NCI-H82 treated with DMSO at 0.1 percent for 48 hours (cell line): Measurements from ENCODE around the gene MDH2.
"Not testable (repeated sequence)": the region's sequence is repeated elsewhere in the genome, so short reads cannot be mapped to it uniquely, and the experiment has no call there.

Experiments
- DNase-seq: peaks from one replicate; lab custom pipeline; 2025; ENCODE audit not compliant: unreplicated experiment; lab: John Stamatoyannopoulos, UW

The MDH2 gene

DNA sequence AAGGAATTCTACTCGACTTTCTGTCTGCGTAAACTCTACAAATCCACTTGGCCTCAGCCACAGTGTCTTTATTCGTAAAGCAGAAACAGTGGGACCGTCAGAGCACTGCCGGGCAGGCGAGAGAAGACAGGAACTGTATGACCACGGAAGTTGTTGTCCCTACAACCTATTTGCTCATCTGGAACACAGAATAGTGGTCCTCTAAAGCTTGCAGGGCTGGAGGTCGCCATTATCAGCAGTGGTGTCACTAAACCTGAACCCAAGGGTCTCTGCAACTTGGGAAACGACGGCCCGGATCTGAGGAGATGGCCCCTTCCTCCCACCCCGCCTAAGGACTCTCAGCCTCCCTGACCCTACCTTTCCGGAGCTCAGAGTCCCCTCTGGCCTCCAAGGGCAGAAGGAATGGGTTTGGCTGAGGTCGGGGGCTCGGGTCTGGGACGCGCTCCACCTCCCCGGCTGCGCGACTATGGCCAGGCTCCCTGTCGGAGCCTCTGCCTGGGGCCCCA is 548 bp upstream of the MDH2 start:
- DNase-seq = no peak

DNA sequence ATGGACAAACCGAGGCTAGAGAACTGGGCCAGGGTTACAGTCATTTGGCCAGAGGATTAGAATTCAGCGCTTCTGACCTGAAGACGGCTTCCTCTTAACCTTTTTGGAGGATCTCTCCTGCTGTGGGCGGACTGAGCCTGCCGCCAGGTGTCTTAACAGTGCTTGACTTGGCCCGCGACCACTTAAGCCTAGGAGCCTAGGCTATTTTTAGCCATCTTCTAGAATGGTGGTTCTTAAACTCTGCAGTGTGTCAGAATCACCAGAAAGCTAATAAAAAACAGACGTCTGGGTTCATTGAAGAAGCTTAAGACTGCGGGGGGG is 722 bp downstream of the MDH2 start:
- DNase-seq = no peak

DNA sequence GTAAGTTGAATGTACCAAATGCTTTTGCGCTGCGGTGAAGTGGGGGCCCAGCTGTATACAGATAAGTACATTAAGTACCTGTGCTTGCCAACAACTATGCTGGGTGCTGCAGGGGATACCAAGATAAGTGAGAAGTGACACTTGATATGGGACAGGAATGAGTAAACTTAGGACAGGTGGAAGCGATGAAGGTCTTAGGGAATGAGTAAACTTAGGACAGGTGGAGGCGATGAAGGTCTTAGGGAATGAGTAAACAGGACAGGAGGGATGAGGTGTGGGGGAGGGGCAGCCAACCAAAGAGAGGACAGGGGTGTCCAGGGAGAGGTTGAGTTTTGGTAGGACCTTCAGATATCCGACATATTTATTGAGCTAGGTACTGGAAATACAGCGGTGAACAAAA is 1.4 kb downstream of the MDH2 start:
- DNase-seq = no peak

DNA sequence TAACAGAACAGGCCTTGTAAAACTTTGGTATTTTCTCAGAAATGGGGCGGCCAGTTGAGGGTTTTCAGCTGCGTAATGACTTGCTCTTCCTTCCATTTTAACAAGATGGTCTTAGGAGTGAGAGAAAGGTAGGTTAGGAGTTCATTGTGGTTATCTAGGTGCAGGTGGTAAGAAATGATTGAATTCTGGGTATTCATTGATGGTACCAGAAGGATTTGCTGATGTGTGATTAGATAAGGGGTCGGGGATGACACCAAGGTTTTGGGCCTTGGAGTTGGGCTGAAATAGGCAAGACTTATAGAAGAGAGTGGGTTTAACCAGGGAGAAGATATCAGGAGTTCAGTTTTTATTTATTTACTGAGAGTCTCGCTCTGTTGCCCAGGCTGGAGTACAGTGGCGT is 2.6 kb downstream of the MDH2 start:
- no peak for DNase-seq

DNA sequence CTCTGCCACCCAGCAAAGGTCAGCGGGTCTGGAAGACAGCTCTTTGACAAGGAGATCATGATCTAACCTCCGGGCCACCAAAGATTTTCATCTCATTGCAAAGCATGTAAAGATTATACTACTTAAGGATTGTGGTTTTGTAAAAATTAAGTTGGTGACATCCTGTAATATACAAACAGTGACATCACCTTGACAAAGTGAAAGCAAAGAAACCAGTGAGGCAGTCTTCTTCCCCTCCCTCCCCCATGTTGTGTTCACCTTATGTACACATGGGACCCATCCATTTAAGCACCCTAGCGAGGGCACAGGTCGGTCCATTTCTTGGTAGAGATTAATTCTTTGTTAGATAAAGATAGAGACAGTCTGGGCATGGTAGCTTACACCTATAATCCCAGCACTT is 3.9 kb downstream of the MDH2 start:
- no peak for DNase-seq

DNA sequence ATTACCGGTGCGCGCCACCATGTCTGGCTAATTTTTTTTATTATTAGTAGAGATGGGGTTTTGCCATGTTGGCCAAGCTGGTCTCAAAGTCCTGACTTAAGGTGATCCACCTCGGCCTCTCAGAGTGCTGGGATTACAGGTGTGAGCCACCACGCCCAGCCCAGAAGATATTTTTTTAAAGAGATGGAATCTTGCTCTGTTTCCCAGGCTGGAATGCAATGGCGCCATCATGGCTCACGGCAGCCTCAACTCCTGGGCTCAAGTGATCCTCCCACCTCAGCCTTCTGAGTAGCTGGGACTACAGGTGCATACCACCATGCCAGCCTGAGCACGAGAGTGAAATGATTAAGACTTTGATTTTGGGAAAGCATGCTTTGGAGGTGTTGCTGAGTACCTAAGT is 4.8 kb downstream of the MDH2 start:
- not testable (repeated sequence) for DNase-seq

DNA sequence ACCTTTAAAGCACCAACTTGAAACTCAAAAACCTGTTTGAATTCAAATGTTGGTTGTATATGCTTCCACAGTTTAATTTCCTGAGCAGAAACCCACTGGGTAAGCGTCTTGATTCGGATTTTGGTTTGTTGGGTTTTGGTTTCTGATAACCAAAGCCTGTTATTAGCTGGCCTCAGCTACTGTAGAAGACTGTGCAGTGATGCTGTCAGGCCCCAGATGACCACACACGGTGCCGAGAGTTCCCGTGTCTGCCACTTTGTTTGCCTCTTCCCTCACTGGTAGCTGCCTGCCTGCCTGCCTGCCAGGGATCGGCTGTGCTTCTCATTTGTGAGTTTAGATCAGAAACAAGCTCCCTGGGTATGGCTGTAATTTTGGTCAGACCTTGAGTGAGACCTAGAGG is 5.6 kb downstream of the MDH2 start:
- DNase-seq = no peak

DNA sequence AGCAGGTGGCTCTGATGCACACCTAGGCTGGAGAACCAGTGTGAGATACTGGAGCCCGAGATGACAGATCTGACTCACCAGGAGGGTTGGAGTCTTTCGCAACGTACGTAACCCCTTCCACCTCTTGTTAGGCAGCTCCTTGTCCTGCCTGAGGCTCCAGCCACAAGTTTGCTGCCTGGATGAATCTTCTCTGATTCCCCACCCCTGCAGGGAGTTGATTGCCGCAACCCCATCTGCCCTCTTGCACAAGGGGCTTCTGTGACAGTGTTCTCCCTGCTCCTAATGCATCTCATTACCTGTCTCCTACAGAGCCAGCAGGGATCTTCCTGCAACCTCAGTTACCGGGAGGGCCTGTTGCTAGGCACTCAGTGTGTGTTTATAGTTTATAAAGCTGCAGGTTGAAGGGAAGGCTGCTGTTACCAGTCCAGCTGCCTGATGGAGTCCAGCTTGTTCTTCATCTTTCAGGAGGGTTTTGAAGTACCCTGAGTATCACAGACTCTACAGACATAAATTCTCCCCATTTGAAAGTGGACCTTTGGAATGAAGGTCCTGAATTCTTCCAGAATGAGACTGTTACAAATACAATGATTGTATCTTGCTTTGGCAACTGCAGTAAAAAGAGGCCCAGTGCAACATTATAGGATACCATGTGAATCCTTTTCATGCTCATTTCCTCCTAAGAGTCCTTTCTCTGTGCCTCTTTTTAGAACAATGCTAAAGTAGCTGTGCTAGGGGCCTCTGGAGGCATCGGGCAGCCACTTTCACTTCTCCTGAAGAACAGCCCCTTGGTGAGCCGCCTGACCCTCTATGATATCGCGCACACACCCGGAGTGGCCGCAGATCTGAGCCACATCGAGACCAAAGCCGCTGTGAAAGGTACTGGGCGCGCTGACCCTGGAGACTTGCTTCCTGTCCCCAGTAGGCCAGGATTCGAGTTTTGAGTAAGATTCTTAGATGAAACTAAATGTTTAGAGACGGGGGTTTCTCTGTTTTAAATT is 6.5 kb downstream of the MDH2 start:
- no peak for DNase-seq

DNA sequence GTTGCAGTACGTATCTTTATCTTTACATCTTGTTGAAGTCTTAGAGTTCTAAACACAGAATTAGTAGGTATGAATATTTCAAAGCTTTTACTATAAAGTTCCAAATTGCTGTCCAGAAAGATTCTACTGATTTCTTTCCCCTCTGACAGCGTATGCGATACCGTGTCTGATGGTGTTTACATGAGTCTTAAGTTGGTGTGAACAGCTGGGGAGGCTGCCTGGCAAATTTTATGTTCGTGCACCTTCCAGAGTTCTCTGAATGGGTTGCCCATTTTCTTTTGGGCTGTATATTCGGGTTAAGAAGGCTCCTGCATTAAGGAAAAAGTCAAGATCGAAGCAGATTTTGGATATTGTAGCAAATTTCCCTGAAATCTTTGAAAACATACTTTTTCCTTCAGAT is 8.3 kb downstream of the MDH2 start:
- DNase-seq = no peak

DNA sequence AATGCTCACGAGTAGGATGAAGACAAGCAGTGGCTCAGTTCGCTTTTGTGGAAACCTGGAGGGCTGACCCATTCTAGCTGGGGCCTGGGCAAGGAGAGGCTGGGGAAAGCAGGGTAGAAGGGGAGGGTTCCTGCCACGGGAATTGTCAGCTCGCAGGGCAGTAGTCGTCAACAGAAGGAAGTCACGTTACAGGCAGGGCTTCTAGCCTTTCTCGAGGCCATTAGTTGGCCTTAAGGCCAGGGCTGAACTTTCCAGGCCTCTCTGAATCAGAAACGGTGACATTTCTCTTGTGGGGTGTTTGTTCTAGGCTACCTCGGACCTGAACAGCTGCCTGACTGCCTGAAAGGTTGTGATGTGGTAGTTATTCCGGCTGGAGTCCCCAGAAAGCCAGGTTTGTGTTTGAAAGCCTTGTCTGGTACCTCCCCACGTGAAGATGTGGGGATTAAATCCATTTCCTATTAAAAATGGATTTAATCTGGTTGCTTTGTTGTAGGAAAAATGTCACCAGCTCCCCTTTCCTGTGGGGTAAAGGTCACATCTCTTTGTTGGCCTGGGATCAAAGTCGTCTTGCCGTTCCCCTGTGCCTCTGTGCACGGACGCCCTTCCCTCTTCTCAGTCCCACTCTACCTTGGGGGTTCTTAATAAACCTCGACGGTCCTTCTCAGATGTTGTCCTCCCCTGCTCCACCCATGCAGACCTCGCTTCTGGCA is 9.4 kb downstream of the MDH2 start:
- DNase-seq = no peak

DNA sequence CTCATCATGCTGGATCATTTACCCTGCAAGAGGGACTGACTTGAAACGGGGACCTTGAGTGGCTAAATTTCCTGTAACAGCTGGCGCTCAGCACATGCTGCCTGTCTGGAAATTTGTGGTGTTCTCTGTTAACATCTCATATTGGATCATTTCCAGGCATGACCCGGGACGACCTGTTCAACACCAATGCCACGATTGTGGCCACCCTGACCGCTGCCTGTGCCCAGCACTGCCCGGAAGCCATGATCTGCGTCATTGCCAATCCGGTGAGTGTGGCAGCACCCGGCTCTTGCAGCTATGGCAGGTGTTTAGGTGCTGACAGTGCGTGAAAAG is 9.9 kb downstream of the MDH2 start:
- DNase-seq = no peak

DNA sequence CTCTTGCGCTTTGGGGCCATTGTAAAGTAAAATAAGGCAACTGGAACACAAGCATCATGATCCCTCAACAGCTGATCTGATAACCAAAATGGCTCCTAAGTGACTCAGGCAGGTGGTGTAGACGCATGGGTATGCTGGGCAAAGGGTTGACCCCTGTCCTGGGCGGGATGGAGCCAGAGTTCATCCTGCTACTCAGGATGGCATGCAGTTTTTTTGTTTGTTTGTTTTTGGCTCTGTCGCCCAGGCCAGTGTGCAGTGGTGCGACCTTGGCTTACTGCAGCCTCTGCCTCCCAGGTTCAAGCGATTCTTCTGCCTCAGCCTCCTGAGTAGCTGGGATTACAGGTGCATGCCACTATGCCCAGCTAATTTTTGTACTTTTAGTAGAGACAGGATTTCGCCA is 10.8 kb downstream of the MDH2 start:
- DNase-seq = not testable (repeated sequence)

DNA sequence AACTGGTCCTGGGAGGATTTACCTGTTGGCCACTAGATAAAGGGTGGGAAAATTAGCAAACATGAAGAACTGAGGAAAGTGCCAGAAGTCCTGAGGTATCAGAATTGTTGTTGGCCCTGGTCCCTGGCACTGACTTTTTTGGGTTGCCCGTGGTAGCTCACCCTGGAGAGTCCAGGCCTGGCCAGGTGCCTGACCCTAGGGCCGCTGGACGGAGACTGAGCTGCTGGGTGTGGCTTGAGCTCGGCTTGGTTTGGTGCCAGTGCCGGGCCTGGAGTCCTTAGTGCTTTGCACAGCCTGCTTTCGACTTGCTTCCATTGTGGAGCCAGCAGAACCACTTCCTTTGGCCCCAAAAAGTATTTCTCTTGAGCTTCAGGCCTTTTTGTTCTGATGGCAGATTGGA is 12.9 kb downstream of the MDH2 start:
- no peak for DNase-seq

DNA sequence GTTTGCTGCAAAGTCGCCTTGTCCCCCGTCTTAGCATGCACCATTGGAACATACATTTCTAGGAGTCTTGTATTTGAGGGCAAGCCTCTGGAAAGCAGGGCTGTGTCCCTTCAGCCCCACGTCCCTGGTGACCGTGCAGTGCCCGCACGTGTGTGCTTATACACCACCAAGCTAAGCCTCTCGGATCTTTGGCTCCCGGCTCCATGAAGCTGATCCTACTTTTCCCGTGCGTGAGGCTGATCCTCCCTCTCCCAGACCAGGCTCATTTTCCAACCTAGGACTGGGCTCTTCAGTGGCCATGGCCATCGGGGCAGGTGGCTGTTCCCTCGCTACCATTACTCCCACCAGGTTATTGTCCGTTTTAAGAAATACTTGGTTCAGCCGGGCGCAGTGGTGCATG is 14.3 kb downstream of the MDH2 start:
- no peak for DNase-seq

DNA sequence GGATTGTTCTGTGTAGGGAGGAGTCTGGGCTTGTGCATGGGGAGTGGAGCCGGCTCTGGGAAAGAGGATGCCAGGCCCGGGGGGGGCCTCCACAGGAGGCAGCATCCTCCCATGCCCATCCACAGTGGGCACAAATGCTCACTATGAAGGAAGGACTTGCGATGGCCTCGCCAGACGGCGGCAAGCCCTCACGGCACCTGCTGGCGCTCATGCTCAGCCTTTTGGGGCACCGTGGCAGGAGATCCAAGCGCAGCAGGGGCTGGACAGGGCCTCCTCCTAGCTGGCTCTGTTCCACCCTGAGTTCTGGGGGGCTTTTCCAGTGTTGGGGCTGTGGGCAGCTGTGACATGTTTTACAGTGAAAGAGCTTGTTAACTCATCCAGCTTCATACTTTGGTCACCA is 15.2 kb downstream of the MDH2 start:
- DNase-seq = no peak

DNA sequence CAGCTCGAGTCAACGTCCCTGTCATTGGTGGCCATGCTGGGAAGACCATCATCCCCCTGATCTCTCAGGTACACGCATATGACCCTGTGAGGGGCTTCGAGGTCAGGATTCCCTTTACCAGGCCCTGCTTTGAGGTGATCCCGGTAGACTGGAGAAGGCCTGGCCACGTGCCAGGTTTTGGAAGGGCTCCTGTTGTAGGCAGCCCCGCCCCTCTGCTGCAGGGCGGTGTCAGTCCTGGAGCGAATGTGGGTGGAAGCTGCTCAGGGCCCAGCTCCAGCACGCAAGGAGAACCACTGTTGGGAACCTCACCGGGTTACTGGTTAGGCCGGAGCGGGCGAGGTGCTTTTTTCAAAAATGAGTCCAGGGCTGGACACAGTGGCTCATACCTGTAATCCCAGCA is 15.6 kb downstream of the MDH2 start:
- no peak for DNase-seq

DNA sequence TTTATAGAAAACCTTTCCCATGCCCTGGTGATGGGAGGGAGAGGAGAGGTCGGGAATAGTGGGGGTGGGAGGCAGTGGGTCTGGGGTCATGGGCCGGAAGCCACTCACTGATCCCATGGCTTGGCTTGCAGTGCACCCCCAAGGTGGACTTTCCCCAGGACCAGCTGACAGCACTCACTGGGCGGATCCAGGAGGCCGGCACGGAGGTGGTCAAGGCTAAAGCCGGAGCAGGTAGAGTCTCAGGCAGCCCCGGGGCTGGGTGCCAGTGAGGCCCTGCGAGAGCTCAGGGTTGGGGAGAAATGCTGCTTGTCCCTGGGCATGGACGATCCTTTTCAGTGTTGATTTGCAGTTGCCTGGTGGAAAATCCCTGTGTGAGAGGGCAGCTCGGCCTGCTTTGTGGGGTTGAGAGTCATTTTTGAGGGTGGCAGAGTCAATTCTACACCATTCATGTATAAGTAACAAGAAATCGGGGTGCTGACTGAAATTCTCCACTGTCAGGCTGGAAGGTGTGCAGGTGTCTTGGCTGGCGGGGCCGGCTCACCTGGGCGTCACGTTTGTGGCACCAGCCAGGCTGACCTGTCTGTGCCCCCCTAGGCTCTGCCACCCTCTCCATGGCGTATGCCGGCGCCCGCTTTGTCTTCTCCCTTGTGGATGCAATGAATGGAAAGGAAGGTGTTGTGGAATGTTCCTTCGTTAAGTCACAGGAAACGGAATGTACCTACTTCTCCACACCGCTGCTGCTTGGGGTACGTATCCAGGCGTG is 16.5 kb downstream of the MDH2 start:
- DNase-seq = no peak

DNA sequence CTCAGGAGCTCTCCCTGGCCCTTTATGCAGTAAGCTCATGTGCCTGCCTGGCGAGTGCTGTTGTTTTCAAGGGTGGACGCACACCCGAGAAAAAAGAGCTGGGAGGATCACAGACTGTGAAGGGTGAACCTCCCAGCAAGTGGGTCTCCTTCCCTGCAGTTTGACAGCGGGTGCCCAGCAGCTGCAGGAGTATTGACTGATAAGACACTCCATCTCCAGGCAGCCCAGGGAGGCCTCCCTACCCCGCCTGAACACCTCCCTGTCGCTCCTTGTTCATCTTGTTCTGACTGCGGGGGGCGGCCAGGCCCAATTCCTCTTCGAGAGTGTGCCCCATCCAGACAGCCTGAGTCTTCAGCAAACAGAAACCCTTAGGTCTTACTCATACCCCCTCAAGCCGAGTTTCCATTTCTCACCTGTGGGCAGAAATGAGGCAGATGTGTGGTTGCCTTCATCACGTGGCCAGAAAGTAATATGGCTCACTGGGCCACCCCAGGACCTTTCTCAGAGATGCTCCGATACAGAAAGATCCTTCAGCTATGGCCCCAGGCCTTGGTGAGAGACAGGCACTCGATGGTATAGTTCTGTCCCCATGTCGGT is 17.2 kb downstream of the MDH2 start:
- no peak for DNase-seq

DNA sequence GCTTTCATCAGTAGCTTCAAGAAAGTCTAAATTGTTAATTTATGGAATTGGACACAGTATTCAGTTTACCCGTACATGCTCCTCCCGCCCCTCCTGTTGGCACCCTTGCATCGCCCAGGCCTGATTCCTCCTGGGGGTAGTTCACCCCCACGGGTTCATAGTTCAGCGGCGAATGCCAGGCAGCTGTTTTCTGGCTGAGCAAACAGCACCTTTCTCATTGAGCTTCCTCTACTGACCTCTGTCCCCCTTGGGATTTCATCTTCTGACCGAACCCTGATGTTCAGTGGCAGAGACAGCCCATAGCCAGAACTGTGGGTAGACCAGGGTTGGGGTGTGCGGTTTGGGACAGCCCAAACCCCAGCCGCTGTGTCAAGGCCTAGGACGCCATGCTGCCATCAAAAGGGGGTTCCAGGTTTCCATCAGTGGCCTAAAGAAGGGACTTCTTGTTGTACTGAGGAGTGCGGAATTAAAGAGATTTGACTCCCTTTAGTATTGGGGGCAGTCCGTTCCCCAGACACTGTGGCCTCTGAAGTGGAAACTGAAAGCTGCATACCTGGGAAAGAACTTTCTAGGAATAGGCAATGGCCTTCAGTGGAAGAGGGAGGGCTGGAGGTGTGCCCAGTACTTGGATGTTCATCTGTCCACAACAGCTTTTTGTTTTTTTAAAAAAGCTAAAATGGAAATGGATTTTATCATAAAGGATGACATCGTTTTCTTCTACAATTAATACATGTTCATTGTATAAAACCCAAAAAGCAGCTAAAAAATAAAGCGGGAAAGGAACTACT is 19.0 kb downstream of the MDH2 start:
- DNase-seq = no peak

DNA sequence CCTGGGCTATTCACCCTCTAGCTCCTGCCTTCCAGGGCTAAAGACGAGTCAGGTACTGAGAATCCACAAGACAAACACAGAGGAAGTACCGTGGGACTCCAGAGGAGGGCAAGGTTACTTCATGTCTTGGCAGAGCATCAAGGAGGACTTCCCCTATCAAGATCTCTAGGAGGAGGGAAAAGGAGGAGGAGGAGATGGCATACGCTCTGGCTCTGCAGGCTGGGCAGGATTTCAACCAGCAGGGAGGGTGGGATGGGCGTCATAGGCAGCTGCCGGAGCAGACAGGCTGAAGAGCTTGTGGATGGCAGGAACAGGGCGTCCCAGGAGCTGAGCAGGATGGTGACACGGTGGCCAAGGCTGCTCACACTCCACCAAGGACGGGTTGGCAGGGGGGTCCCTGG is 21.3 kb downstream of the MDH2 start:
- DNase-seq = no peak
